DOHH2 (cell line): ENCODE measurements around the gene C9orf50.

ENCODE experiments used
- H3F3A ChIP-seq: fragments of 200-600 bp; sonication (generic), shearing (Covaris generic); 2 replicates; pipeline ENCODE4 v1.6.0; 2016; ENCODE audit warnings: antibody characterized with exemption, mild to moderate bottlenecking; ENCODE audit not compliant: control insufficient read depth, insufficient read depth
- H3K27ac ChIP-seq: fragments of 200-600 bp; sonication (generic); 2 replicates; pipeline ENCODE4 v1.5.1; 2014; ENCODE audit warnings: low read depth, mild to moderate bottlenecking, low read length, moderate library complexity
- H3K27me3 ChIP-seq: fragments of 200-600 bp; sonication (generic); 2 replicates; pipeline ENCODE4 v1.6.1; 2014; ENCODE audit warnings: mild to moderate bottlenecking, low read length, mixed read lengths; ENCODE audit not compliant: control insufficient read depth
- H3K36me3 ChIP-seq: fragments of 200-600 bp; sonication (generic); 2 replicates; pipeline ENCODE4 v1.6.1; 2014; ENCODE audit warnings: mild to moderate bottlenecking, low read length, moderate library complexity, mixed read lengths; ENCODE audit not compliant: control insufficient read depth
- H3K4me1 ChIP-seq: fragments of 200-600 bp; sonication (generic); 2 replicates; pipeline ENCODE4 v1.6.1; 2014; ENCODE audit warnings: mild to moderate bottlenecking, low read length, mixed read lengths; ENCODE audit not compliant: control insufficient read depth
- H3K4me2 ChIP-seq: fragments of 200-600 bp; sonication (generic); 2 replicates; pipeline ENCODE4 v1.6.0; 2014; ENCODE audit warnings: mild to moderate bottlenecking, low read length, moderate library complexity
- H3K4me3 ChIP-seq: fragments of 200-600 bp; sonication (generic); 2 replicates; pipeline ENCODE4 v1.5.1; 2014; ENCODE audit warnings: mild to moderate bottlenecking, low read length, mixed read lengths
- H3K79me2 ChIP-seq: fragments of 200-600 bp; sonication (generic); 2 replicates; pipeline ENCODE4 v1.6.1; 2014; ENCODE audit warnings: mild to moderate bottlenecking, low read length, mixed read lengths; ENCODE audit not compliant: control insufficient read depth
- H3K9me2 ChIP-seq: fragments of 200-600 bp; sonication (generic); replicated peaks from 2 replicates; pipeline ENCODE4 v1.6.1; 2014; ENCODE audit warnings: mild to moderate bottlenecking, low read length, mixed read lengths; ENCODE audit not compliant: control insufficient read depth
- H3K9me3 ChIP-seq: fragments of 200-600 bp; sonication (generic); 2 replicates; pipeline ENCODE4 v1.6.1; 2014; ENCODE audit warnings: antibody characterized with exemption, low read length, mixed read lengths; ENCODE audit not compliant: control insufficient read depth, insufficient read depth
- H4K20me1 ChIP-seq: fragments of 200-600 bp; sonication (generic); 2 replicates; pipeline ENCODE4 v1.6.0; 2014; ENCODE audit warnings: low read depth, mild to moderate bottlenecking, antibody characterized with exemption, low read length, moderate library complexity; ENCODE audit not compliant: control insufficient read depth, insufficient read depth
- EZH2phosphoT487 ChIP-seq: fragments of 200-600 bp; sonication (generic); IDR thresholded peaks from 2 replicates; pipeline ENCODE4 v1.6.1; 2017; ENCODE audit warnings: borderline replicate concordance, mild to moderate bottlenecking, antibody characterized with exemption, low read length, moderate library complexity, mixed read lengths
- TF ChIP-seq, protein P1 (sequence below): fragments of 200-600 bp; sonication (generic); IDR thresholded peaks from one replicate; pipeline ENCODE4 v1.5.1; 2014; ENCODE audit warnings: antibody characterized with exemption, mild to moderate bottlenecking, low read depth, low read length; ENCODE audit not compliant: poor library complexity, severe bottlenecking

The C9orf50 gene

GRCh38 chr9:129661029-129661428, 40.1 kb upstream of the C9orf50 start:
- Histone ChIP-seq H3K27ac (no peak overlapping the region), H3K4me3 (no peak overlapping the region), H3K36me3 (no peaks in the 10 kb centered on the region), H3K4me2 (no peak overlapping the region), H3K9me2 (no peaks in the 10 kb centered on the region), H3F3A (no peaks in the 10 kb centered on the region), H3K27me3 (no peaks in the 10 kb centered on the region), H3K9me3 (no peaks in the 10 kb centered on the region), H4K20me1 (no peaks in the 10 kb centered on the region), H3K4me1 (no peaks in the 10 kb centered on the region), H3K79me2 (no peaks in the 10 kb centered on the region)
- no peak for TF ChIP-seq EZH2phosphoT487
- TF ChIP-seq, protein P1, sequence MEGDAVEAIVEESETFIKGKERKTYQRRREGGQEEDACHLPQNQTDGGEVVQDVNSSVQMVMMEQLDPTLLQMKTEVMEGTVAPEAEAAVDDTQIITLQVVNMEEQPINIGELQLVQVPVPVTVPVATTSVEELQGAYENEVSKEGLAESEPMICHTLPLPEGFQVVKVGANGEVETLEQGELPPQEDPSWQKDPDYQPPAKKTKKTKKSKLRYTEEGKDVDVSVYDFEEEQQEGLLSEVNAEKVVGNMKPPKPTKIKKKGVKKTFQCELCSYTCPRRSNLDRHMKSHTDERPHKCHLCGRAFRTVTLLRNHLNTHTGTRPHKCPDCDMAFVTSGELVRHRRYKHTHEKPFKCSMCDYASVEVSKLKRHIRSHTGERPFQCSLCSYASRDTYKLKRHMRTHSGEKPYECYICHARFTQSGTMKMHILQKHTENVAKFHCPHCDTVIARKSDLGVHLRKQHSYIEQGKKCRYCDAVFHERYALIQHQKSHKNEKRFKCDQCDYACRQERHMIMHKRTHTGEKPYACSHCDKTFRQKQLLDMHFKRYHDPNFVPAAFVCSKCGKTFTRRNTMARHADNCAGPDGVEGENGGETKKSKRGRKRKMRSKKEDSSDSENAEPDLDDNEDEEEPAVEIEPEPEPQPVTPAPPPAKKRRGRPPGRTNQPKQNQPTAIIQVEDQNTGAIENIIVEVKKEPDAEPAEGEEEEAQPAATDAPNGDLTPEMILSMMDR = no peak

DNA sequence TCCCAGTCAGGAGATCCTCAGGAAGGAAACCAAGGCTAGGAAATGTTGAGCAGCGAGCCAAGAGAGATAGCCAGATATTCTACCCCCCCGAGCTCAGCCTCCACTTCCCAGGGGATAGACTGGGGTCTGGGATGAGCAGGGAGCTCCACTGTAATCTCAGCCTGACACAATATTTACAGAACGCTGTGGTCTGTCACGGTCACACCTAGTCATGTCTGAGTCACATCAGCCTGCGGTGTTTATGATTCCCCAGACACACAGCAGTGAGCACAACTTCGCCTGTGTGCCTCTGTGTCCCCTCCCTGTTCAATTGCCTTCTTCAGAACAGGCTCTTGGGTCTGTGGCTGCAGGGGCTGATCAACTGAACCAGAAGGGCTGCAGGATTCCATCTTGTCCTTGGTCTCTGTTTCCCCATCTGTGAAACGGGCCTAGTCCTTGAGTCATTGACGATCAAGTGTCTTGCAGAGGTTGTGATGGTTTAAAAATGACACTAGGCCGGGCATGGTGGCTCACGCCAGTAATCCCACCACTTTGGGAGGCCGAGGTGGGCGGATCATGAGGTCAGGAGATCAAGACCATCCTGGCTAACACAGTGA, 36.0 kb upstream of the C9orf50 start:
- no peaks in the 10 kb centered on the region for H4K20me1 ChIP-seq
- TF ChIP-seq, protein P1 = no peak
- no peak for TF ChIP-seq EZH2phosphoT487
- H3K27ac ChIP-seq = no peak overlapping the region
- H3K36me3 ChIP-seq = no peaks in the 10 kb centered on the region
- H3K79me2 ChIP-seq = no peaks in the 10 kb centered on the region
- no peaks in the 10 kb centered on the region for H3K9me3 ChIP-seq
- H3K4me3 ChIP-seq = no peak overlapping the region
- H3K27me3 ChIP-seq = no peaks in the 10 kb centered on the region
- H3K4me2 ChIP-seq = no peak overlapping the region
- H3K4me1 ChIP-seq = no peaks in the 10 kb centered on the region
- H3K9me2 ChIP-seq = no peaks in the 10 kb centered on the region
- no peaks in the 10 kb centered on the region for H3F3A ChIP-seq

- Histone ChIP-seq H3K9me3 (no peaks in the 10 kb centered on the region), H3K36me3 (no peaks in the 10 kb centered on the region), H3K4me3 (no peak overlapping the region), H3K4me1 (no peaks in the 10 kb centered on the region), H3K79me2 (no peaks in the 10 kb centered on the region), H3K9me2 (no peaks in the 10 kb centered on the region), H3K27me3 (no peaks in the 10 kb centered on the region), H4K20me1 (no peaks in the 10 kb centered on the region), H3K4me2 (no peak overlapping the region), H3F3A (no peaks in the 10 kb centered on the region), H3K27ac (no peak overlapping the region)
- TF ChIP-seq EZH2phosphoT487 = no peak
- TF ChIP-seq, protein P1 = no peak
These were observed 34.8 kb upstream of the C9orf50 start for GRCh38 chr9:129655696-129656095.

- H3K36me3 ChIP-seq = no peaks in the 10 kb centered on the region
- no peaks in the 10 kb centered on the region for H3K27me3 ChIP-seq
- H3K4me2 ChIP-seq = no peak overlapping the region
- no peak overlapping the region for H3K27ac ChIP-seq
- TF ChIP-seq, protein P1 = no peak
- TF ChIP-seq EZH2phosphoT487 = no peak
- no peak overlapping the region for H3K4me3 ChIP-seq
- H3F3A ChIP-seq = no peaks in the 10 kb centered on the region
- H3K9me2 ChIP-seq = no peaks in the 10 kb centered on the region
- no peaks in the 10 kb centered on the region for H3K79me2 ChIP-seq
- H3K4me1 ChIP-seq = no peaks in the 10 kb centered on the region
- no peaks in the 10 kb centered on the region for H3K9me3 ChIP-seq
- no peaks in the 10 kb centered on the region for H4K20me1 ChIP-seq
These were observed 34.3 kb upstream of the C9orf50 start for GRCh38 chr9:129655154-129655553.
